HG02884 (cell line): ENCODE measurements around the gene HEG1.

Experiments
- ATAC-seq: cut with Tn5 transposase; IDR thresholded peaks from one replicate; pipeline ENCODE4 v1.9.1; 2021; ENCODE audit warnings: mild to moderate bottlenecking, moderate library complexity; ENCODE audit not compliant: unreplicated experiment

HEG1 gene

GRCh38 chr3:124918524-124918923 lies 137.3 kb downstream of the HEG1 start:
- no peak for ATAC-seq

DNA sequence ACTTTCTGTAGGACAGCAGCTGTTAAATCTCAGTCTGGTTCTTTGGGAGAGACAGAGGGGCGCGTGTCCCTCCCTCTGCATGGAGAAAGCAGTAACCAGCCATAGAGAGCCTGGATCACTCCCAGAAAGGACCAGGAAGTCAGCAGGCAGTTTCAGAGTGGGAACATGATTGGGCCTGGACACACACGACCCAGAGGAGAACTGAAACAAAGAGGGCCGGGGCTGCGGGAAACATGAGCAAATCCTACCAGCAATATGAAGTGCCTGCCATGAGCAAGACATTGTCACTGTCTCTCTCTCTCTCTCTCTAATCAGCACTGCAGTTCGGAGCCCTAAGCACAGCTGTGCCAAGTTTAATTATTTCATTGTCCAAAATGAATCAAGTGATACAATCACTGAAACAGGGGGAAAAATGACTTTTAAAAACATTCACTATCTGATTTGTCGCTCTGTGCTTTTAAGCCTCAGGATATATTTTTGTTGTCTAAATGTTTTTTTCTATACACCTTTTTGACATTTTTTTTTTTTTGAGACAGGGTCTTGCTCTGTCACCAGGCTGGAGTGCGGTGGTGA lies 138.9 kb downstream of the HEG1 start:
- ATAC-seq, result no peak
